Left ventricle myocardium superior (tissue), 1 donor: ENCODE results near the gene DFFA. TPM values are rescaled to one million over a fixed set of nuclear protein-coding genes. Genes with fewer than 3 reads are reported as not detected.
"Not testable (repeated sequence)": the region's sequence is repeated elsewhere in the genome, so short reads cannot be mapped to it uniquely, and the experiment has no call there.

Experiments
- ATAC-seq: fragments of 200-7000 bp; cut with Tn5 transposase; one replicate; pipeline ENCODE4 v1.9.1; 2020; ENCODE audit warnings: mild to moderate bottlenecking, moderate library complexity
- DNase-seq: peaks from one replicate; pipeline ENCODE4 v3.0.0-alpha.2; 2020
- intact Hi-C: fragments of 100-400 bp; cut with micrococcal nuclease; formaldehyde crosslinking; loops from one replicate; pipeline ENCODE4 v1.11.0; 2022
- total RNA-seq: library from RNA; stranded (reverse); fragmentation: NEBNext Ultra II Directional; extraction: Animal tissue kit (Norgen Biotek cat#: 25700); gene quantifications from one replicate; pipeline ENCODE4 v1.2.1, GENCODE V29; 2021
- donor health status: DM: no; HTN: yes; CAD: no; lungs with severe emphysema.

The DFFA gene
- total RNA-seq, 1 donor from 2014 or later = 22.4 TPM

DNA sequence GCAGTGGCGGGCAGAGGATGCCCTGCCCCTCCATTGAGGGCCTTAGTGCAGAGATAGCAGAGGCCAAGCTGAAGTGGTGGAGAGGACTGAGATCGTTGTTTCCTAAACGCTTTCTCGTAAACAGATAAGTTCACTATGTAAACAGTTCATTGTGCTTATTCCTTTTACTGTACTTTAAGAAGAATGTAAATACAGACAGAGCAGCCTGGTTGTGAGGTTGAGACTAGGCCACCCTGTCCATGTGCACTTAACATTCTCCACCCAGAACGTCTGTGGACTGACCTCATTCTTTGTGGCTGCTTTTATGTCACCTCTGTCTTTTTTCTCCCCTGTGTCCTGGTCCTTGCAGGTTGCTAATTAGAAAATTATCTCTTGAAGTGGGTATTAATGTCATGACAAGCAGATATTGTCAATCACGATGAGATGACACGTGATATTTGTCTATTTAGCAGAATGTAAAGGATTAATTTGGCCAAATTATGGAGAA is 33.6 kb downstream of the DFFA start:
- DNase-seq (no peak), ATAC-seq (peak; percentile 54)
- intact Hi-C loops = no loop called here

DNA sequence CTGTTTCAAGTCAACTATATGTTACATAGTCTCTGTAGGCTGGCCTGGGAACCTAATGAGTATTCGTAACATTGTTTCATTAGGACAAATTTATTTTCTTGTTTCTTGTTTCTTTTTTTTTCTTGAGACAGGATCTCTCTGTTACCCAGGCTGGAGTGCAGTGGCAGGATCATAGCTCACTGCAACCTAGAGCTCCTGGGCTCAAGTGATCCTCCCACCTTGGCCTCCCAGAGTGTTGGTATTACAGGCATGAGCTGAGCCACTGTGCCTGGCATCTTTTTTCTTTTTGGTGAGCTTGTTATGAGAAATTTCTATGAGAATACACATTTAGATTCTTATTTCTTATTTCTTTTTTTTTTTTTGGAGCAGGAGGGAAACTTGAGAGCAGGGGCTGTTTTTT is 35.3 kb downstream of the DFFA start:
- intact Hi-C loops = no loop called here
- DNase-seq = no peak
- ATAC-seq = no peak

DNA sequence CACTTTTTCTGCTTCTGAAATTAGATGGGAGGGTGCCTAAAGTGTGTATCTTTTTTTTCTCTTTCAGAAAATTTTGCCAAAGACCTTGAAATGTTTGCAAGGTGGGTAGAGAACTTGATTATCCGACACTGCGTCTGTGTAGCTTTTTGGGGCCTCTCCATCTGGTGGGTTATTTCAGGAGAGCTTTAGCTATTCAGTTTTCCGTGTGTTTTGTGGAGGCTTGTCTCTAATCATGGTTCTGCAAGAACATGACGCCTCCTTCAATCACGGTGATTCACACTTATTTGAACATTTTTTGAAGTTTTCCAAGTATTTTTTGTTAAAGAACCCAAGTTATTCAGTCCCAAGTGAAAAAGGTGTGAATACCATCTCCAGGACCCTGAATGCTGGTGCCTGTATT is 37.7 kb downstream of the DFFA start:
- ATAC-seq = no peak
- no peak for DNase-seq
- intact Hi-C loops = no loop called here

DNA sequence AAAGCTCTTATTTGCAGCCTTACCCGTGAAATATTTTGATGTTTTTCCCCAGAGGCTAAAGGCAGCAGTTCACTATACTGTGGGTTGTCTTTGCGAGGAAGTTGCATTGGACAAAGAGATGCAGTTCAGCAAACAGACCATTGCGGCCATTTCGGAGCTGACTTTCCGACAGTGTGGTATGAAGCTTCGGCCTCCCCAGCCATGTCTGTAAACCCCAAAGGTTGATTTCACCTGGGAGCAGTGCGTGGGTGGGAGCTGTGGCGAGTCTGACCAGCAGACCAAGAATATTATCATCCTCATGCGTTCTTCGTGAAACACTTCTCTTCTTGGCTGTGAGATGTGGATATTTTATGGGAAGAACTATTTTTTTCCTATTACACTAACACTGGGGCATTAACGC is 38.5 kb downstream of the DFFA start:
- intact Hi-C loops = no loop called here
- no peak for ATAC-seq

DNA sequence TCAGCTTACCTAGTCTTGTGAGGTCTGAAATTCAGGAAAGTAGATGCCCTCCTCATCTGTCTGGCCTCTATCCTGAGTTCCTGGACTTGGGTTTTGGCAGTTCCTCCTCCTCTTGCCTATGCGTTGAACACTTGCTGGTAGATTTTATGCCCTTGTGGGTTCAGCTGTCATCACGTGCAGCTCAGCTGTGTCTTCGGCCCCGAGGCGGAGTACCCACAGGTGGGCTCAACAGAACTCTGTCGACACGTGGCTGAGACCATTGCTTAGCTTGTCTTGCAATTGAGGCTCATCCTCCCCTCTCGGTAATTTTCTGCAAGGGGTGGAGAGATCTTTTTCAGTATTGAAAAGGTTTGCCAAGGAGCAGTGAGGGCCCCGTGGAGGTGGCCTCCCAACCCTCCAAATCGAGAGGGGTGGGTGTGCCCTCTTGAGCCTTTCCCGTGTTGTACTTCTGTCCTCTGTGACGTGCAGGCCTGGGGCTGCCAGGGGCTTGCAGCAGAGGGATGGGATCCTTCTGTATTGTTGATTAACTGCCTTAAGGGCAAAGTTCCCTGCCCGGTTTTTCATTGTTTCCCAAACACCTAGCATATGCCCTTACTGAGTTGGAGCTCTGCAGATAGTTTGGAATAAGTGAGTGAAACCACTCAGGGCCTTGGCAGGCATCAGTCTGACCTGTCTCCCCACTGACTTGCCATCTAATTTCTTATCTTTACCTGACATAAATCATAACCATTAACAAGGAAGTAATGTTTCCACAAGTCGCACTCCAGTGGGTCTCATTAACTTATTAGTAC is 39.2 kb downstream of the DFFA start:
- DNase-seq (no peak), ATAC-seq (no peak)
- intact Hi-C loops = no loop called here

More for the DNA sequence above, 38.5 kb downstream of the DFFA start:
- no peak for DNase-seq

DNA sequence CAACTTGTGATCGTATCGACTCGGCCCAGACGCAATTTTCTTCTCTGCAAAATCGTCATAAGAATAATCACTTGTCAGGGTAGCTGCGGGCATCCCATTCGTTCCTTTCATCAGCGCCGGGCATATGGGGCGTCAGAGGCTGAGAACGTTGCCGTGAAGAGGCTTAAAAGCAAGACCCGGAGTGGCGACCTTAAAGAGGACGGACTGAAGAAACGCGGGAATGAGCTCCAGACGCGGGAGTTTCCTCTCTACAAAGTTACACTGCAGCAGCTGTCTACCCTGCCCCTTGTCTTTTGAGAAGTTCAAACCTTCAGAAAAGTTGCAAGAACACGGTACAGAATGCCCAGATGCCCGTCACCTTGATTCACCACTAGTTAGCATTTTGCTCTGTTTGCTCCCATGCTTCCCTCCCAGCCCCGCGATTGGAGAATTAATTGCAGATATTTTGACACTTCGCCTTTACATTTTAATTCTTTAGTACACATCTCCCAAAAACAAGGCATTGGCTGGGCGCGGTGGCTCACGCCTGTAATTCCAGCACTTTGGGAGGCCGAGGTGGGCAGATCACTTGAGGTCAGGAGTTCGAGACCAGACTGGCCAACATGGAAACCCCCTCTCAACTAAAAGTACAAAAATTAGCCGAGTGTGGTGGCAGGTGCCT is 41.1 kb downstream of the DFFA start:
- intact Hi-C loops = no loop called here
- DNase-seq (no peak), ATAC-seq (no peak)

DNA sequence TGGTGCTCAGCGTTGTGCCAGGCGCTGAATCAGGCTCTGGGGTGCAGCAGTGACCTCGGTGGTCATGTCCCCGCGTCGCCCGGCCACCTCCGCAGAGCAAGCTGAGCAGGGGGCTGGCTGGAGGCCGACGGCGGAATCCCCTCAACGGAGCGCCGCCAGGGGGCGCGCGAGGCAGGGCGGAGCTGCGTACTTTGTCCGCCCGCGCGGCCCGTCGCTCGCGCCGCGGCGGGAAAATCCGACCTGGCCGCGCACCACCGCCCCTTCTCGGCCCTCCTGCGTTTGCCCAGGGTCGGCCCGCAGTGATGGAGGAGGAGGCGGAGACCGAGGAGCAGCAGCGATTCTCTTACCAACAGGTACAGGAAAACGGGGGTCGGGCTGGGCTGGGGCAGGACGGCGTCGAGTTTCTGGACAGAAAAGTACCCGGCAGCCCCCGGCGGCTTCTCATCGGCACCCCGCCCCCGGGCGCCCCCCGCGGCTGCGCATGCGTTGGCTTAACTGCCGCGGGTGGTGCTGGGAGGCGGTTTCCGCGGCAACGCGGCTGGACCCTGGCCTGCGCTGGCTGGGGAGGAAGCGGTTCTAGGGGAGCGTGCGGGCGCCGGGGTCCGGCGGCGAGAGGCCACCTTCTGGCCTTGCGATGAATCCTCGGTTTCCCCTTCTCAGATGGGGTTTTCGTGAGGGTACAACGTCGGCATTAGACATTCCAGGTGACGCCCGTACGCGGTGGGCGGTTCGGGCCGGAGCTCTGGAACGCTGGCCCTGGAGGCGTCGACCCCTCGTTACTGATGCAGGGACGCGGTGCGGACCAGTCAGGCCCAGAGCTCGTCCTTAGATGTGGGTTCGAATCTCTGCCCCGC is 41.9 kb downstream of the DFFA start, which contains the start of gene CENPS:
CENPS (plus strand) TSS at position 218 of the 854 bp plus-strand sequence; CDS start at position 303, 85 bp downstream.
- intact Hi-C loops = no loop called here
- DNase-seq (peak; percentile 97), ATAC-seq (peak; percentile 97)

DNA sequence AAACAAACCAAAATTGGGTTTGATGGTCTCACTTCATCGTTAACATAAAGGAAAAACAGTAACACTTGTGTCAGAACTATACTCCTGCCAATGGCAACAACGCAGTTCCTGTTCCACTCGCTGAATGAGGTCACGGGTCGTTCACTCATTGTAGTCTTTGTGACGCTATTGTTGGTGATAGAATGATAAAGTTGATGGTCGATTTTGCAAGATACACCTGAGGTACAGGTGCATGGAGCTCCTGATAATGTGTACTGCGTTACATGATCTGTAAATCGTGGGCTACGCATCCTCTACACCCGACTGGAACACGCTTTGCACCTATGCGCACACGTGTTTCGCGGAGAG is 42.5 kb downstream of the DFFA start:
- ATAC-seq = no peak
- intact Hi-C loops = loop anchor here (10.0 kb wide), 1 partner anchor 55 kb away; no protein-coding TSS in a partner anchor
- DNase-seq = no peak

DNA sequence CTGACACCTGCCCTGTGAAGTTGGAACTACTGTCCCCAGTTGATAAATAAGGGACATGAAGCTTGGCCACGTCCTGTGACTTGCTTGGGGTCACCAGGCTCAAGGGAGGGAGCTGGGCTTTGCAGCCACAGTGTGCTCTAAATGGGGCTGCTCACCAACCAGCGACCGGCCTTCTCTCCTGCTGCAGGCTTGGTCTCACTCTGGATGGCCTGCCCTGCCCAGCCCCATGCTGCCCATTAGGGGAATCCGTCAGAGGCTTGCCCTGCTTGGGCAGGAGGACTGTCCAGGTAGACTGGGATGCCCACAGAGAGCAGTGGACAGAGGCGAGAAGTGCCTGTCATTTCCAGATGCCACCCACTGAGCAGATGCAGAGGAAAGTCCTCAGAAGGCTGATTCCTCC is 43.3 kb downstream of the DFFA start:
- DNase-seq (no peak), ATAC-seq (no peak)
- intact Hi-C loops = loop anchor here (10.0 kb wide), 1 partner anchor 54 kb away; no protein-coding TSS in a partner anchor

DNA sequence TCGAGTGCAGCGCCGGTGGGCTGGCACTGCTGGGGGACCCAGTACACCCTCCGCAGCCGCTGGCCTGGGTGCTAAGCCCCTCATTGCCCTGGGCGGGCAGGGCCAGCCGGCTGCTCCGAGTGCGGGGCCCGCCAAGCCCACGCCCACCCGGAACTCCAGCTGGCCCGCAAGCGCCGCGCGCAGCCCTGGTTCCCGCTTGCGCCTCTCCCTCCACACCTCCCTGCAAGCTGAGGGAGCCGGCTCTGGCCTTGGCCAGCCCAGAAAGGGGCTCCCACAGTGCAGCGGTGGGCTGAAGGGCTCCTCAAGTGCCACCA is 45.8 kb downstream of the DFFA start:
- intact Hi-C loops = loop anchor here (10.0 kb wide), 1 partner anchor 52 kb away; no protein-coding TSS in a partner anchor
- DNase-seq, ATAC-seq: not testable (repeated sequence)

DNA sequence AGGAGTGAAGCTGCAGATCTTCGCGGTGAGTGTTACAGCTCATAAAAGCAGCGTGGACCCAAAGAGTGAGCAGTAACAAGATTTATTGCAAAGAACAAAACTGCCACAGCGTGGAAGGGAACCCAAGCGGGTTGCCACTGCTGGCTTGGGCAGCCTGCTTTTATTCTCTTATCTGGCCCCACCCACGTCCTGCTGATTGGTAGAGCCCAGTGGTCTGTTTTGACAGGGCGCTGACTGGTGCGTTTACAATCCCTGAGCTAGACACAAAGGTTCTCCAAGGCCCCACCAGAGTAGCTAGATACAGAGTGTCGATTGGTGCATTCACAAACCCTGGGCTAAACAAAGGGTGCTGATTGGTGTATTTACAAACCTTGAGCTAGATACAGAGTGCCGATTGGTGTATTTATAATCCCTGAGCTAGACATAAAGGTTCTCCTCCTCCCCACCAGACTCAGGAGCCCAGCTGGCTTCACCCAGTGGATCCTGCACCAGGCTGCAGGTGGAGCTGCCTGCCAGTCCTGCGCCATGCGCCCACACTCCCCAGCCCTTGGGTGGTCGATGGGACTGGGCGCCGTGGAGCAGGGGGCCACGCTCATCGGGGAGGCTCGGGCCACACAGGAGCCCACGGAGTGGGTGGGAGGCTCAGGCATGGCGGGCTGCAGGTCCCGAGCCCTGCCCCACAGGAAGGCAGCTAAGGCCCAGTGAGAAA is 46.3 kb downstream of the DFFA start:
- DNase-seq, ATAC-seq: not testable (repeated sequence)
- intact Hi-C loops = loop anchor here (10.0 kb wide), 1 partner anchor 51 kb away; no protein-coding TSS in a partner anchor

DNA sequence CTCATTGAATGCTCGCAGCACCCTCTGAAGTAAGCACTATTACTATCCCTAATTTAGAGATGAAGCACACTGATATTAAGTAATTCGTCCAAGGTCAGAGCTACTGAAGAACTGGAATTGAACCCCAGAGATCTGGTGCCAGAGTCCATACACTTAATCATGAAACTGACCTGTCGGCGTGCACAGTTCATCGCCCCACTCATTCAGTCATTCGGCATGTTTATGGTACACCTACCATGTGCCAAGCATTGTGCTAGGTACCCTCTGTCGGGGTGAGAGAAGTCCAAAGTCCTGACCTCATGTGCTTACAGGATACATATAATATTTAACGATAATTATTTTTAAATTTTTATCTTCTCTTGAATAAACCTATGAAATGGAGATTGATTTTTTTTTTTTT is 47.7 kb downstream of the DFFA start:
- DNase-seq (no peak), ATAC-seq (no peak)
- intact Hi-C loops = loop anchor here (10.0 kb wide), 1 partner anchor 50 kb away; no protein-coding TSS in a partner anchor

DNA sequence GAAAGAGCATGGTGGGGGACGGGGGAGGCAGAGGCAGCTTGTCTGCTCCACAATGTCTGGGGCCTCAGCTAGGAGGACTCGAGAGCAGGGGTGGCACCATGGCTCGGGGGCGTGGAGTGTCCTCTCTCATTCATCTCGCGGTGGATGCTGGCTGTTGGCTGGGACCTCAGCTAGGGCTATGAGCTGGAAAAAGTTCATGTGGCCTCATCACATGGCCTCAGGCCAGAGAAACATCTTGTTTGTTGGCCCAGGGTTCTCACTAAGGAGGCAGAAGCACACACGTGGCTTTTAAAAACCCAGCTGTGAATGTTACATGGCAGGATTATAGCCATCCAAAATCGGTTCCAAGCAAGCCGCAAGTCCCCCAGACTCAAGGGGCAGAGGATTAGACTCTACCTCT is 48.3 kb downstream of the DFFA start:
- intact Hi-C loops = loop anchor here (10.0 kb wide), 1 partner anchor 49 kb away; no protein-coding TSS in a partner anchor
- DNase-seq (peak; percentile 59), ATAC-seq (peak; percentile 28)

DNA sequence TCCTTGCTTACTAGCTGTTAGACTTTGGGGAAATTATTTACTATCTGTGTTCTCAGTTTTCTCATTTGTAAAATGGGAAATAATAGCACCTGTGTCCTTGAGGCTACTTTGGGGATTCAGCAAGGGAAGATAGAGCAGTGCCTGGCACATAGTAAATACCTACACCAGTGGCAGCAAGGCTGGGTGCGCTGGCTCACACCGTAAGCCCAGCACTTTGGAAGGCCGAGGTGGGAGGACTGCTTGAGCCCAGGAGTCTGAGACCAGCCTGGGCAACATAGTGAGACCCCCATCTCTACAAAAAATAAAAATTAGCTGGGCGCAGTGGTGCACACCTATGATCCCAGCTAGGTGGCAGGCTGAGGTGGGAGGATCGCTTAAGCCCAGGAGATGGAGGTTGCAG is 50.7 kb downstream of the DFFA start:
- DNase-seq (no peak), ATAC-seq (no peak)
- intact Hi-C loops = loop anchor here (10.0 kb wide), 1 partner anchor 47 kb away; no protein-coding TSS in a partner anchor

DNA sequence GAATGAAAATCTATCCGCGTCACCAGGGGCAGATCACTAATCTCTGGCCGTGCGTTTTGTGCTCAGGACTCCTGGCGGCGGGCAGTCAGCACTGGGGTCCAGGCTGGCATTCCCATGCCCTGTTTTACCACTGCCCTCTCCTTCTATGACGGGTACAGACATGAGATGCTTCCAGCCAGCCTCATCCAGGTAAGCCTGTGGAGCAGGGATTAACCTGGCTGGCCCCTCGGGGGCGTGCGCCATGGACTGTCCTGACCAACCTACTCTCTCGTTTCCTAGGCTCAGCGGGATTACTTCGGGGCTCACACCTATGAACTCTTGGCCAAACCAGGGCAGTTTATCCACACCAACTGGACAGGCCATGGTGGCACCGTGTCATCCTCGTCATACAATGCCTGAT is 53.0 kb downstream of the DFFA start:
- intact Hi-C loops = no loop called here
- no peak for ATAC-seq
- no peak for DNase-seq

DNA sequence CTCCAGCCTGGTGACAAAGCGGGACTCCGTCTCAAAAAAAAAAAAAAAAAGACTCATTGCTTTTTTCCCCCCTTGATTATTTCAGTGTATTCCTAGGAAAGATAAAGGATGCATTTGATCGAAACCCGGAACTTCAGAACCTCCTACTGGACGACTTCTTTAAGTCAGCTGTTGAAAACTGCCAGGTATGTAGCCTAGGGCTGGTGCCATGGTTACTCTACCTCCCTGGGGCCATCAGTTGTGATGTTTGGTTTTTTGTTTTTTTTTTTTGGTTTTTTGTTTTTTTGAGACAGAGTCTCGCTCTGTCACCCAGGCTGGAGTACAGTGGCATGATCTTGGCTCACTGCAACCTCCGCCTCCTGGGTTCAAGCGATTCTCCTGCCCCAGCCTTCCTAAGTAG is 53.6 kb downstream of the DFFA start:
- intact Hi-C loops, DNase-seq, ATAC-seq: not testable (repeated sequence)

DNA sequence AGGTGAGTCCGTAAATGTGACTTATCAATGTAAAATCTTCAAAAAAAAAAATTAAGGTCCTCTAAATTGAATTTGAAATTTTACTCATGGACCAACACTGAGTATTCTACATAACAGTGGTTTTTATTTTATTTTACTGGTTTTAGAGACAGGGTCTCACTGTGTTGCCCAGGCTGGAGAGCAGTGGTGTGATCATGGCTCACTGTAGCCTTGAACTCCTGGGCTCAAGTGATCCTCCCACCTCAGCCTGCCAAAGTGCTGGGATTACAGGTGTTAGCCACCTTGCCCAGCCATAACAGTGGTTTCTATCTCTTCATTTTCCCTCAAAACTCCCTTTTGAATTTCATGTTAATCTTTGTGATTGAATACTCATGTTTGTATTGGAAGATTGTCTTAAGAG is 56.4 kb downstream of the DFFA start:
- intact Hi-C loops, ATAC-seq, DNase-seq: not testable (repeated sequence)

DNA sequence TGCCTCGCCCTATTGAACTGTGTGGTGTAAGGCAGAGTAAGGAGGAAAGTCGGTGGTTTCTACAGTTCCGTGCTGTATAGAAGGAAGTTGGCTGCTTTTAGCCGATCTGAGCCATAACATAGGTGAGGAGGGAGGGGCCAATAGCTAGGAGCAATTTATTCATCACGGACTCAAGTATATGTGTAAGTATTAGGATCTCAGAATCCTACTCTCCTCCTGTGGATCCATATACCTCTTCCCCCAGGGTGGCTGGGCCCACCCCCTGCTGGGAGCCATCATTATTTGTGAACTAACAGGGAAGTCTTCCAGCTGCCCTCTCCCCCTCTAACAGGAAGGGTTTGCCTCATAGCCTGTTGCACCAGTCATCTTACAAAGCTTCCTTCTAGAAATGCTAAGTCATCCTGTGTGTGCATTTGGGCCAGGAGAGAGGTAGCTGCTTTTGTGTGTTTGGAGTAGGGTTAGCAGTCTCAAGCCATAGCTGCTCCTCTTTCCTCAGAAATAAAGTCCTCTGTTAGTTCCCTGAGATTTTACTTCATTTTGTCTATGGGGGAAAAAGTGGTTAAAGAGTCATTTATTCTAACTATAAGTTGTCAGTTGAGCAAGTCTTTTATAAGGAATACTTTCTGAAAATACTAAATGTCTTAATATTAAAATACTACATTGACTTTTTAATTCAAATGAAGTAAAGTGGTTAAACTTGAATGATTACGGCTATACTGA is 57.0 kb downstream of the DFFA start:
- no peak for DNase-seq
- intact Hi-C loops = no loop called here
- peak; percentile 76 for ATAC-seq
